Activated CD4-positive, alpha-beta T cell treated with anti-CD3 and anti-CD28 coated beads, Interleukin-2, amount 50 U/mL, for 4 hours (primary cell): ENCODE measurements around the gene GALNT16.
"Not testable (repeated sequence)": the region's sequence is repeated elsewhere in the genome, so short reads cannot be mapped to it uniquely, and the experiment has no call there.

Experiments
- DNase-seq, 2 experiments: peaks; one replicate each; pipeline ENCODE4 v3.0.0-alpha.2; 2020

GALNT16 gene

DNA sequence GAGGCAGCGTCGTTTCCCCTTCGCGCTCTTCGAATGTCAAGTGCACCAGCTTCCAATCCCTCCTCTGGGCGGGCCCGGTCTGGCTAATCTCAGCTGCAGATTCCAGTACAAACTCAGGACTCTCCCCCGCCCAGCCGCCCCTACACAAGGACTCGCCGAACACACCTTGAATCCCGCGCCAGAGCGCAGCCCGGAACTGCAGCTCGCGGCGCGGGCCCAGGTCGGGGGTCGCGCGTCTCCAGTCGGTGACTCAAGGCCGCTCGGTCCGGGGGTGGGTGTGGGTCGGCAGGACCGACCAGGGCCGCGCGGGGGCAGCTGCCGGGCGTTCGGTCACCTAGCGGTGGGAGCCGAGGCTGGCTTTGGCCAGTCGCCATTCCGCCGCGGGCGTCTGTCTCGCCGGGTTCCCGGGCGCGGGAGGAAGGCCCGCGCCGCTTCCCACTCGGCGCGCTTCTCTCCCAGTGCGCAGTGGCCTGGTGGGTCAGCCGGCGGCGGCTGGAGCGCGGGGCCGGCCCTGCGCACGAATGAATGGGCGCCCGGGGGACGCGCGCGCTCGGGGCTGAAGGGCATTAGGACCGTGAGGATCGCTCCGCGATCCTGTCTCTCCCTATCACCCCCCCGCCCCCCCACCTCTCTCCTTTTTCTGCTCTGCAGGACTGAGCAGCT is at the start of gene GALNT16:
TSS of gene GALNT16 (plus strand) at position 632 of the 663 bp plus-strand sequence. CDS start 133 bp downstream, outside the sequence.
- DNase-seq = no peak

DNA sequence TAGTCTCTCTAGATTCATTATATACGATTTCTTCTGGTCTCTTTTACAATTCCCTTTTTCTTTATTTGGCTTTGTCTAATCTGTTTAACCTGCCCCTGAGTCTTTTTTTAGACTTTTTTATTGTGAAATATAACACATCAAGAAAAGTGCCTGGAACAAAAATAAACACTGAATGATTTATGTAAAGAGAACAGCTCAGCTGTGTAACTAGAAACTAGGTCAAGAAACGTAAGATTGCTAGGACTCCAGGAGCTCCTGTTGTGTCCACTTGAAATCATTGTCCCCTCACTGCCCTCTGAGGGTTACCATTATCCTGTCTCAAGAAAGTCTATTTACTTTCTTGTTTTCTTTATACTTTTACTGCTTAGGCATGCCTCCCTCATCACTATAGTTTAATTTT is 45.6 kb upstream of the GALNT16 start:
- DNase-seq = no peak

DNA sequence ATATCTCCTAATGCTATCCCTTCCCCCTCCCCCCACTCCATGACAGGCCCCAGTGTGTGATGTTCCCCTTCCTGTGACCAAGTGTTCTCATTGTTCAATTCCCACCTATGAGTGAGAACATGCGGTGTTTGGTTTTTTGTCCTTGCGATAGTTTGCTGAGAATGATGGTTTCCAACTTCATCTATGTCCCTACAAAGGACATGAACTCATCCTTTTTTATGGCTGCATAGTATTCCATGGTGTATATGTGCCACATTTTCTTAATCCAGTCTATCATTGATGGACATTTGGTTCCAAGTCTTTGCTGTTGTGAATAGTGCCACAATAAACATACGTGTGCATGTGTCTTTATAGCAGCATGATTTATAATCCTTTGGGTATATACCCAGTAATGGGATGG is 42.3 kb upstream of the GALNT16 start:
- DNase-seq = not testable (repeated sequence)

DNA sequence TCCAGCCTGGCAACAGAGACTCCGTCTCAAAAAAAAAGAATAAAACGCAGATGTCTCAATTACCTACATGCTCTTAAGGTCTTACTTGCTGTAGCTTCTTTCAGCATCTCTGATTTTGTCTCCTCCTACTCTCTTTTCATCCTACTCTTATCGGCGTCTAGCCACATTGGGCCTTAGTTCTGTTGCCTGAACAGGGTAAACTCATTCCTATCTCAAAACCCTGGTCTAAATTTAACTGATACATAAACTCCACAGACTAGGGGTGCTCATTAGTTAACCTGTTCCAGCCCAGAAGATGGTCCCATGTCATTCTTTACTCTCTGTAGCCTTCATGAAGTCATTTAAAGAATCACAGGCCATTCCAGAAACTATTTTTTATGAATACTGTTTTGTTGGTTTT is 35.0 kb upstream of the GALNT16 start:
- DNase-seq = no peak

DNA sequence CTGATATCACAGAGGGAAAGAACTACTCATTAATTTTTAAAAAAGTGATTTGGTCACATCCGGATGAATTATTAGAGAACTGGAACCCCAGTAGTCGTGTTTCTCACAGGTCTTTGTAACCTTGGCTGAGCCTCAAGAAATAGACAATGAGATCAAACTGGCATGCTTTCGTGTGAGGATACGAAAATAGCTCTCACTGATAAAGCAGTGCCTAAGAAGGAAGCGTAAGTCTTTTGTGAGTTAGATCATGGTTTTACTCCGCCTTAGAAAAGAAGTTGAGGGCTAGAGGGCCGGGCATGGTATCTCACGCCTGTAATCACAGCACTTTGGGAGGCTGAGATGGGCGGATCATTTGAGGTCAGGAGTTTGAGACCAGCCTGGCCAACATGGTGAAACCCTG is 33.8 kb upstream of the GALNT16 start:
- no peak for DNase-seq

DNA sequence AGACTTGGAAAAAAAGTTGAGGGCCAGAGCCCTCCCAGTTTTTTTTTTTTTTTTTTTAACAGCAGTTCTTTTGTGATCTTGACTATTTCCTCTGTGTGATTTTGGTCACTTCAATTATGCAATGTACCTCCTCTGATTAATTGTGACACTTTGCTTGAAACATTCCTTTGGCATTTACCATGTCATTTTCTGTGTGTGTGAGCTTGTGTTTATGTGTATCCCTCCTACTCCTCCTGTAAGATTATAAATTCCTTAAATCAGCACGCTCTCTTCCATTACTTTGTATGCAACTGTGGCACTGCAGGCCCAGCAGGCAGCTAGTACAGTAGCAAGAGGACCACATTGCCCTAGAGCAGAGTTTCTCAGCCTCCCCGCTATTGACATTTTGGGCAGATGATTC is 33.2 kb upstream of the GALNT16 start:
- DNase-seq = no peak

DNA sequence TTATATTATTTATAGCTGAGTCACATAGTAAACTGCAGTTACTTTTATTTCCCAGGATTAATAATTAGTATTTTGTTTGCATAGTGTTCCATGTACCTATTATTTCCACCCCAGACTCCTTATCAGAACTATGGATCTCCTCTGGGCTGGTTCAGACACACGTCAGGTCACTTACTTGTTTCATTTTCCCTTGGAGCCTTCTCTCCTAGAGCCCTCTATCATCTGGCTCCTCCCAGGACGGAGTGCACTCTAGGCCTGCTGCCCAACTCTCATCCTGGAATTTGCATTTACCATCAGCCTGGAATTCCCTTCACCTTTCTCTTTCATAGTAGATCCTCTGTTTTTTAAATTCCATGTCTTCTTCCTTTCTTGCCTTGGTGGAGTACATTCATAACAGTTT is 28.5 kb upstream of the GALNT16 start:
- no peak for DNase-seq

DNA sequence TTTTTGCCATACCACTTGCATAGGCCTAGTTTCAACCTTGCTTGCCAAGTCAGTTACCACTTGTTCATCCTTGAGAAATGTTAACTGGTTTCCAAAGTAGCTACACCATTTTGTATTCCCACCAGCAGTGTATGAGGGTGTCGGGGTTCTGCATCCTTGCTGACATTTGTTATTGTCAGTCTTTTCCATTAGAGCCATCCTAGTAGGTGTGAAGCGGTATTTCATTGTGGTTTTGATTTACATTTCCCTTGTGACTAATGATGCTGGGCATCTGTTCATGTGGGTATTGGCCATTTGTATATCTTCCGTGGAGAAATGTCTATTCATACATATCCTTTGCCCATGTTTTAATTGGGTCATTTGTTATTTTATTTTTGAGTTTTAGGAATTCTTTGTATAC is 27.6 kb upstream of the GALNT16 start:
- no peak for DNase-seq

DNA sequence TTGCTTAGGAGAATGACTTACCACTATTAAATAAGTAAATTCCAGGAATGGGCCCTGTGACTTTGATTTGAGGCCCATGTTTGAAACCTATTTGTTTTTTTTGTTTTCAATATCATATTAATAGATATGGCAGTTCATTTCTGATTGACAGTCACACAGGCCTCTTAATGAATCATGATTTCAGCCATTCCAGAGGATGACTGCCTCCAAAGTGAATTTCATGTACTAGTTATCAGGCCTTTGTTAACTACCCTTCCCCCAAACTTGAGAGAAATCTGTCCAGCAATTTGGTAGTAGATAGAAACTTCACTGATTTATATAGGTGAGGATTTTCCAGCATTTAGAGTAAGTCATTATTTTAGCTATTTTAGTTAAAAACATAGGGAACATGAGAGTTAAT is 25.9 kb upstream of the GALNT16 start:
- no peak for DNase-seq

DNA sequence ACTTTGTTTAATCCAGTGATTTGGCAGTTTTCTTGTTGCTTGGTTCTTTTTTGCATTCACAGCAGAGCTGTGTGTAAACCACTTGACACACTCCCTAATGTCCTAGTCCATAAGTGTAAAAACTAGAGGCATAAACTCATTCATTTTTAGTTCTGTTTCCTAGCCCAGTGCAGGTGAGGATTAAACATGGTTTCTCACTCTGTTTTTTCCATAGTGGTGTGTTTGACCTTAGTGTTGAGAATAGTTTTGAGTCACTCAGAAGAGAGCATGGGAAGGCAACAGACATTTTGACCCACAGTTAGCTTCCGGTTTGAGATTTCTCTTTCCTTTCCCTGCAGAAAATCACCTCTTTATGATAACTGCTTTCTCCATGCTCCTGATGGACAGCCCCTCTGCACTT is 24.2 kb upstream of the GALNT16 start:
- DNase-seq = no peak

DNA sequence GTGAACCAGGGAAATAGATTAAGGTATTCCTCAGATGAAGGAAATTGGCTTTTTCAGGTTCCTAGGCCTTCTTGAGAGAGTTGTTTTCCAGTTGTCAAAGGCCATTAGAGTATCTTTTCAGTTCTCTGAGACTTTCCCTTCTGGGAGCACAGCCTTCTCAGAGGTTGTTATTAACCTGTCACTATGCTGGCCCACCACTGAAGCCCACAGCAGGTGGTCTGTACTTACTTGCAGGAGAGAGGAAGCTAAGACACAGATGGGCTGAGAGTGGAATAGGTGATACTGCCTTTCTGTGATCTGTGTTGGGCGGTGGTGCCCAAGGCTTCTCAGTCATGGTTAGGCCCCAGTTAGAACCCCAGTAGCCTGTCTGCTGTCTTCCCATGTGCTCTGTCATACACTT is 22.8 kb upstream of the GALNT16 start:
- DNase-seq = no peak

DNA sequence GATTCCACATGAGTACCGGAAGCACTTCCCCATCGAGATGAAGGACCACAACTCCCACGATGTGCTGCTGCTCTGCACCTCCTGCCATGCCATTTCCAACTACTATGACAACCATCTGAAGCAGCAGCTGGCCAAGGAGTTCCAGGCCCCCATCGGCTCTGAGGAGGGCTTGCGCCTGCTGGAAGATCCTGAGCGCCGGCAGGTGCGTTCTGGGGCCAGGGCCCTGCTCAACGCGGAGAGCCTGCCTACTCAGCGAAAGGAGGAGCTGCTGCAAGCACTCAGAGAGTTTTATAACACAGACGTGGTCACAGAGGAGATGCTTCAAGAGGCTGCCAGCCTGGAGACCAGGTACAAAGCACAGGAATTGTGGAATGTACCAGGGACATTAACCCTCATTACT is 22.4 kb upstream of the GALNT16 start:
- DNase-seq = no peak

DNA sequence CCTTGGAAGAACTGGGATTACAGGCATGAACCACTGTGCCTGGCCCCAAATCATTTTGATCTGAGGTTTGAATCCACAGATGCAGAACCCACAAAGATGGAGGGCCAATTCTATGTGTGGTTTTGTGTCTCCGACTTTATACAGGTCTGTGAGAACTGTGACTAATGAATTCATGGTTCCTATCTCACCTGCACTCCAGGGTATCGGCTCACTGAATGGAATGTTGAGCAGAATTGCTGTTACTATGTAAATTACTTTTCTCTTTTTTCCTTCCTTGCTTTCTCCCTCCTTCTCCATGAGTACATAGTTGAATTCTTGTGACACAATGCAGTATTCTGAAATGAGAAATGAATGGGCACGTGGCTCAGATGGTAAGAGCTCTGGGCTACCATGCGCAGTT is 21.1 kb upstream of the GALNT16 start:
- DNase-seq = no peak

DNA sequence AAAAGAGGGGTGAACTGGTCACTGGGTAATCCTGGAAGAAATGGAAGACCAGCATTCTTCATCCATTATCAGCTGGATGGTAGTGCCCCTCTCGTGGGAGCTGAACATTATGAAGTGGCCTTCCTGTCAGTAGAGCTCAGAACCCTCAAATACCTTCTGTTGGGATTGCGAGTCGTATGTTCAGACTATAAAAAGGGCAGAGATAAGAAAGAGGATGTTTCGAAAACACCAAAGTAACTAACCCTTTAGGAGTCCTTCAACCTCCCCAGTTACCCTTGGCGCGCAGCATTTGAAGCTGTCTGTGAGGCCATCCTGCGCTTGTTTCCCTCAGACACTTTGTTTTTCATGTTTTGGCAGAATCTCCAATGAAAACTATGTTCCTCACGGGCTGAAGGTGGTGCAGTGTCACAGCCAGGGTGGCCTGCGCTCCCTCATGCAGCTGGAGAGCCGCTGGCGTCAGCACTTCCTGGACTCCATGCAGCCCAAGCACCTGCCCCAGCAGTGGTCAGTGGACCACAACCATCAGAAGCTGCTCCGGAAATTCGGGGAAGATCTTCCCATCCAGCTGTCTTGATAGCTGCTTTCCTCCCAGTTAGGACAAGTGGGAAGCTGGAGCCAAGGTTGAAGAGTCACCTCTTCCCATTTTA is 19.3 kb upstream of the GALNT16 start:
- no peak for DNase-seq

DNA sequence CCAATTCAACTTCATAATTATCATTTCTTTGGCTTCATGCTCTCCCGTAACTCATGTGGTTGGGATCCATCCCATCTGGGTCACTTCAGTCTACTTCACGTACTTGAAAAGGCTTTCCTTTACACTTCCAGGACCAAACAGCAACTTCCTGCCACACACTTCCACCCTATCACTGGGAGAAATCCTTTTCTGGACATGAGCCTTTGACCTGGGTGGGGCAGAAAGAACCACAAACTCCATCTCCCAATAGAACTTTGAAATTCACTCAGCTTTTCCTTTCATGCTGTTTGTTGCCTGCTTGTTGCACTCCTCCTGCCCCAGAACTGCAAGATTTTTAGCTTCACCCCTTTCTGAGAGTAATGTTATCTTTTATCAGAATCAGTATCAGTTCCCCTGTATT is 18.4 kb upstream of the GALNT16 start:
- DNase-seq = no peak

DNA sequence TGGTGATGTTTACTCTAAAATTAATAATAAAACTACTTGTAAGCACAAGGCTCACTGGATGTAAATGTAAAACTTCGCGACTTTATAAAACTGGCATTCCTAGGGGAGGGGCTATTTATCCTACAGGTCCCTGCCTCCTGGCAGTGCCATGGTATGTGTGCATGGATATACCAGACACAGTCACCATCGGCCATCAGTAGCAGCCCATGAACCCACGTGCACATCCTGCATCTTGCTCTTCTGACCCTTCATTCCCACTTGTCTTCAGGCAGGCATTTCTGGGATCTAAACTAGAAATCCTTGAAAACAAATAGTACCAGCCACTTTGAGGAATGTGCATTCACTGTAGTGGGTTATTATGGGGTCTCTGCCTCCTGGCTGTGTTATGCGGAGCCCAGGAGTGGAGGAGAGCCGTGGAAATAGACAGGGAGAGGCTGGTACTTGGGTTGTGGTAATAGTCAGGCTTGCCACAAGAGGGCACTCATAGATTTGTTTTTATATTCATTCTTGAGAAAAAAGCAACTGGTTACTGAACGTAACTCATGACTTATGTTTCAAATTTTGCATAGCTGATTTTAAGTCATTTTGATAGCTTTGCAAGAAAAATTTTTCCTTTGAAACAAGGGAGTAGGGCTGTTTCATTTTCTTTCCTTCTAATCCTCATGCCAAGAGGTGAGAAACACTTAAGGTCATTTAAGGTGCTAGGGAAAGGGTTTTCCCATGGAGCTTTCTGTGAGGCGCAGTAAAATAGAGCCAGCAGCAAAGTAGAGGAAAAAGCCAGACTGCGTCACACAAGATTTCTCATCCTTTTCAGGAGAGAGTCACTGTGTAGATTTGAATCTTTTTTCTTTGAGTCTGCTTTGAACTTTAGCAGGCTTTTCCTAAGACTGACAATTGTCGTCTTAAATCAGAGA is 17.4 kb upstream of the GALNT16 start:
- peak; percentile 38 to 47 for DNase-seq

DNA sequence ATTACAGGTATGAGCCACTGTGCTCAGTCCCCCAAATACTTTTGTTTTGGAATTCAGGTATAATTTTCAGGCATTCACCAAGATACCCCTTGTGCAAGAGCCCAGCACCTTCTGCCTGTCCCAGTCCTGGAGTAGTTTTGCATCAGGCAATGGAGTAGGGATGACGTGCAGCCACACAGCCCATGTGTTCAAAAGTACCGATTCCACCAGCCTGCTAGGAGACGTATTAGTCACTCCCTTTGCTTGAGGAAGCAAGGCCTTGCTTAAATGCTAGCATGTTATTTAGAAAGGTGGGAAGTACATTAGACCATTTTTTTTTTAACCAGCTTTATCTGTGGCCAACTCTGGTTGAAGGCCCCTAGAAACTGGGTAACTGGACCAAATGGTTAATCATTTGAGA is 15.0 kb upstream of the GALNT16 start:
- DNase-seq = no peak

DNA sequence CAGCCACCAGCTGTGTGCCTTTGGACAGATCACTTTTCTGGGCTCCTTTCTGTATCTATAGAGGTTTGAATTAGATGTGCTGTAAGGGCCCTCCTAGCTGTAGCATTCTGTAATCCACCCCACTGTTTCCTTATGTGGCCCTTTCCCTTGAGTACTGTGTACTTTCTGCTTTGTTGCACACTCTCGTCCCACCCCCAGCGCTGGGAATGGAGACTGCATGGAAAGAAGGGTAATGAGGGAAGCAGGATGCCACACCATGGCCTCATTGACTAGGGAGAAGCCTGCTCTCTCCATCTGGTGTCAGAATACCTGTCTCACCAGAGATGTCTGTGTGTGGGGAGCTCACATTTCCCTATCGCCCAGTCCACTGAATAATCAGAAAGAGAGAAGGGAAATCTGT is 13.6 kb upstream of the GALNT16 start:
- DNase-seq = no peak

DNA sequence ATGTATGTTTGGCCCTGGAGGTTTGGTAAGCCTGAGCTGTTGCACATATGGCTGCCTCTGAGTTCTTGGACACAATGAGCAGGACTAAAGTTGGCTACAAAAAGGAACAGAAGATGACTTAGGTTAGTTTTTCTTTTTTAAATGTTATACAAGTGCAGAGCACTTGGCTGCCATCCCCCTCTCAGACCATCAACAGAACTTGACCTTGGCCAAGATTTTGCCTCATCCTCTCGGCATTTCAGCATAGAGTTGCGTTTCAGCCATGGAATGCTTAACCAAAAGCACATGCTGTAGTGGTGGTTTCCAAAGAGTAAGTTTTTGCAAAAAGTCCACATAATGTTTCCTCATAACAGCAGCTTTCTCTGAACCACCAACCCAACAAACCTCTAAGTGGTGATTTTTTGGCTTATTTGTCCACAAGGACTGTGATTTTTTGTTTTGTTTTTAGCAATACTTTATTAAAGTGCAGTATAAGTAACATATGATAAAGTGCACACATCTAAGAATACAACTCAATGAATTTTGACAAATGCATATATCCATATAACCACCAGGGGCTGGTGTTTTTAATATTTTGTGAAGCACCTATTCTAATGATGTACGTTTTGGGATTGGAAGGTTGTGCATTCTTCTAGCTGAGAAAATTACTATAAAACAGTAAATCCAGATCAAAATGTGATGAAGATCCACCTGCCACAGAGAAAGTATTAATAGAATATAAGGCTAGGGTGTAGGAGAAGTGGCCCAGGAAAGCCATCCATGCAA is 12.1 kb upstream of the GALNT16 start:
- no peak for DNase-seq

DNA sequence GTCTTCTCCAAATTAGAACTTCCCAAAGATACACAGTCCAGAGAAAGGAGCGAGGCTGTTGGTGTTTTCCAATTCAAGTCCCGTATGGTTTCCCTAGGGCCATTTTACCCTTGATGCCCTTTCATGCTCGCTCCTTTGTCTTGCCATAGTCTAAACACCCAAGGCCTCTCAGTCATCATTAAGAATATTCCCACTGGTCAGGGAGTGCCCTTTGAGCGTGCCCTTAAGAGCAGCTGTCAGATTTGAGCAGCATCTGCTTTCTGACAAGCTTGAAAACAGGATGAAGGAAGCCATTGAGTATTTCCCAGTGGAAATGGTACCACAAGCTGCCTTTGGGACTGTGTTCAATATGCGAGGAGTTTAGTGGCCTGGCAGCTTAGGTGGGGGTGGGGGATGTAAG is 10.4 kb upstream of the GALNT16 start:
- DNase-seq = no peak

DNA sequence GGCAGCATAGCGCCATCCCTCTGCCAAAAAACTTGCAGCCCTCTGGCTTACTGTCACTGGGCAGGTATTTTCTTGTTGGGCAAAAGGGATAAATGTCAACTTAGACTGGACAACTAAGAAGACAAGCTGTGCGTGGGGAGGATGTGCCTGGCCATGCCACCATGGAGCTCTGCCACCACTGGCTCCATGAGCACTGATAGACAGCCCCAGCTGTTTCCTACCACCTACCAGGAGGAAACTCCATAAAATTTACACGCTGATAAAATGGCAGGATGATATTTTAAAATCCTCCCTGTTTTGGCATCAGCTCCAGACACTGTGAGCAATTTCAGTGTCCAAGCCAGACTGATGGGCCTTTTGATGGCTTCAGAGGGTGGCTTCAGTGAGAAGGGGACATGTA is 7.1 kb upstream of the GALNT16 start:
- DNase-seq = no peak

DNA sequence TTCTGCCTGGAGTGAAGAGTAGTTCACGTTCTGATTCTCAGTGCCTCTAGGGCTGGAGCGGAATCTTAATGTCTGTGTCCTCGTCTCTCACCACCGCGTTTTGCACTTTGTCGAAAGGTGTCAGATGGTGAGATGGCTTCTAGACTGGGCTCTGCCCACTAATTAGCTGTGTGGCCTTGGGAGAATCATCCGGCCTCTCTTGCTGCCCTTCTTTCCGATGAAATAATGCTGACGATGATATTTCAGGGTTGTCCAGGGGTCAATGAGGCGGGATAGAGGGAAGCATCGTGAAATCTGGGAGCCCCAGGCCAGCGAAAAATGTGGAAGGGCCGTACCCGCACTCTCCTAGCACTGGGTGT is 811 bp upstream of the GALNT16 start:
- DNase-seq = no peak

DNA sequence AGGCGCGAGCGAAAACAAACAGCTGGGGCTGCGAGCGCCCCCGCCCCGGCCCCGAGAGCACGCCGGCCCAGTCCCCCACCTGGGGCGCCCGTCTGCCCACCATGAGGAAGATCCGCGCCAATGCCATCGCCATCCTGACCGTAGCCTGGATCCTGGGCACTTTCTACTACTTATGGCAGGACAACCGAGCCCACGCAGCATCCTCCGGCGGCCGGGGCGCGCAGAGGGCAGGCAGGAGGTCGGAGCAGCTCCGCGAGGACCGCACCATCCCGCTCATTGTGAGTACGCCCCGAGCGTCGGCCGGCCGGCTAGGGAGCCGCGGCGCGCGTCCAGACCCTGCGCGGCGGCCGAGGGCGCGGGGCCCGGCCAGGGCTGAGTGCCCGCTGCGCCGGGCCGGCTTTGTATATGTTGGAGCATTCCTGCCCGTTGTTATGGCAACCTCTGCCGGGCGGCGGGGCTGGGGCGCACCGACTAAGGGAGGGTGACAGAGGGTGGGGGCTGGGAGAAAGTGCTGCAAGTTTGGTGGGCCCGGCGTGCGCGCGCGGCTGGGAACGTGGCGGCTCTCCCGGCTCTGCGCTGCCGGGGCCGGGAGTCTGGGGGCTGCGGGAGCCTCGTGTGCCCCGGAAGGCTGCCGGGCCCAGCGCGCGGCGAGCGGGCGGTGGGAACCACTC is 367 bp downstream of the GALNT16 start:
- no peak for DNase-seq
